A549 treated with AZD9567 at 1 μM for 4 hours (cell line): ENCODE measurements around the gene TEX36. TPM values are rescaled to one million over a fixed set of nuclear protein-coding genes. Genes with fewer than 3 reads are reported as not detected.

Experiments
- total RNA-seq: library from RNA; stranded (reverse); fragments of 200-300 nt; extraction: Qiagen RNA extraction; gene quantifications from 5 replicates; pipeline ENCODE4 v1.2.3, GENCODE V29; 2022; ENCODE audit not compliant: insufficient read depth

Gene TEX36
- total RNA-seq, result not detected in 5 replicates

GRCh38 chr10:125683063-125683462, at the start of gene TEX36:
TSS of gene TEX36 (minus strand) at chr10:125683163. CDS start at chr10:125682989, 174 bp downstream.

GRCh38 chr10:125719173-125720001, 36.4 kb upstream of the TEX36 start, which contains the start of gene EDRF1:
TSS of gene EDRF1 (plus strand) at chr10:125719709. CDS start at chr10:125719808, 99 bp downstream.

Other genes with a start within 250 kb of the TEX36 start
- 16.9 to 18.5 TPM (median 17.7 TPM) in 5 replicates for gene EDRF1, start 36.5 kb upstream of the TEX36 start, total RNA-seq
- 0.03 TPM in 1 of 5 replicates, not detected in the others for gene MMP21, start 92.7 kb upstream of the TEX36 start, total RNA-seq
- gene UROS, start 140.1 kb upstream of the TEX36 start, total RNA-seq, result 48.3 to 62.3 TPM (median 60.2 TPM) in 5 replicates
- 97.6 to 119 TPM (median 103 TPM) in 5 replicates for gene BCCIP, start 140.4 kb upstream of the TEX36 start, total RNA-seq
- 29.5 to 51.8 TPM (median 36.0 TPM) in 5 replicates for gene DHX32, start 198.1 kb upstream of the TEX36 start, total RNA-seq
- 2.2 to 3.3 TPM (median 2.9 TPM) in 5 replicates for gene FANK1, start 213.4 kb upstream of the TEX36 start, total RNA-seq